K562 (cell line): Measurements from ENCODE around the gene CCDC136. TPM values are rescaled to one million over a fixed set of nuclear protein-coding genes. Genes with fewer than 3 reads are reported as not detected.

Experiments
- ATF1 ChIP-seq, 2 experiments: fragments of 450-650 bp in 1 of 2; IDR thresholded peaks; 2 replicates each; pipeline ENCODE4 v1.6.1; 2016; ENCODE audit warnings: missing compliant biosample characterization in 1 of 2, missing genetic modification characterization in 1 of 2
- BHLHE40 ChIP-seq: IDR thresholded peaks from 2 replicates; pipeline ENCODE4 v1.6.1; 2011; ENCODE audit warnings: low read length, improper control_type of control experiment
- EHMT2 ChIP-seq: fragments of 450-650 bp; IDR thresholded peaks from 2 replicates; pipeline ENCODE4 v1.6.1; 2018; ENCODE audit warnings: antibody characterized with exemption
- ELF2 ChIP-seq: fragments of 250-450 bp; sonication (Bioruptor Pico); IDR thresholded peaks from 2 replicates; pipeline ENCODE4 v1.5.0; 2021; ENCODE audit warnings: mild to moderate bottlenecking
- ESRRA ChIP-seq: fragments of 450-650 bp; IDR thresholded peaks from 2 replicates; pipeline ENCODE4 v1.6.1; 2014; ENCODE audit warnings: low read depth, mild to moderate bottlenecking, moderate library complexity, borderline replicate concordance
- FOXJ3 ChIP-seq: sonication (generic); formaldehyde crosslinking; IDR thresholded peaks from 2 replicates; pipeline ENCODE4 v1.4.0; 2020; ENCODE audit warnings: mild to moderate bottlenecking, missing genetic modification reagents
- GABPA ChIP-seq: fragments of 200-800 bp; sonication (Bioruptor generic); conservative IDR thresholded peaks from 2 replicates; pipeline ENCODE4 v1.6.1; 2016; ENCODE audit warnings: low read depth, missing genetic modification characterization, missing compliant biosample characterization
- KAT7 ChIP-seq: sonication (generic); formaldehyde crosslinking; IDR thresholded peaks from 2 replicates; pipeline ENCODE4 v1.8.0; 2022; ENCODE audit warnings: missing genetic modification reagents, mild to moderate bottlenecking, borderline replicate concordance
- KDM5B ChIP-seq: fragments of 200-600 bp; sonication (generic); IDR thresholded peaks from 2 replicates; pipeline ENCODE4 v1.6.1; 2012; ENCODE audit warnings: low read depth, mild to moderate bottlenecking, moderate library complexity, low read length, control low read depth, inconsistent platforms; ENCODE audit not compliant: insufficient replicate concordance
- MBD2 ChIP-seq: sonication (generic); IDR thresholded peaks from 2 replicates; pipeline ENCODE4 v1.6.1; 2016; ENCODE audit warnings: low read depth, borderline replicate concordance
- MECOM ChIP-seq: fragments of 250-450 bp; sonication (Bioruptor Pico); IDR thresholded peaks from 2 replicates; pipeline ENCODE4 v1.8.0; 2022; ENCODE audit warnings: inconsistent platforms
- PRPF4 ChIP-seq: fragments of 200-400 bp; formaldehyde crosslinking; IDR thresholded peaks from one replicate; pipeline ENCODE4 v1.6.1; 2017; ENCODE audit warnings: low read length, low read depth, mild to moderate bottlenecking; ENCODE audit not compliant: insufficient read depth, poor library complexity, severe bottlenecking
- PTBP1 ChIP-seq: fragments of 200-400 bp; formaldehyde crosslinking; IDR thresholded peaks from 2 replicates; pipeline ENCODE4 v1.6.1; 2017; ENCODE audit warnings: low read depth, low read length
- RBBP5 ChIP-seq: fragments of 200-600 bp; sonication (generic); IDR thresholded peaks from 2 replicates; pipeline ENCODE4 v1.6.1; 2012; ENCODE audit warnings: borderline replicate concordance, mild to moderate bottlenecking, low read length, control low read depth, inconsistent platforms; ENCODE audit not compliant: insufficient read depth, poor library complexity, severe bottlenecking
- RNF219 ChIP-seq: fragments of 250-450 bp; sonication (Bioruptor Pico); IDR thresholded peaks from 2 replicates; pipeline ENCODE4 v1.5.0; 2022; ENCODE audit warnings: mild to moderate bottlenecking
- ZBTB1 ChIP-seq: sonication (generic); formaldehyde crosslinking; IDR thresholded peaks from 2 replicates; pipeline ENCODE4 v1.8.1; 2023; ENCODE audit warnings: missing genetic modification reagents, low read depth, mild to moderate bottlenecking, borderline replicate concordance
- ZNF354B ChIP-seq: fragments of 250-450 bp; sonication (Bioruptor Pico); IDR thresholded peaks from 2 replicates; pipeline ENCODE4 v1.4.0; 2020
- ZNF79 ChIP-seq: fragments of 250-450 bp; sonication (Bioruptor Pico); IDR thresholded peaks from 2 replicates; pipeline ENCODE4 v1.4.0; 2020; ENCODE audit warnings: low read depth, mild to moderate bottlenecking, moderate library complexity
- polyA plus RNA-seq, 8 experiments: library from polyadenylated mRNA; depleted of rRNA in 4 of 8; stranded (reverse) in 5 of 8; unstranded in 3 of 8; fragments of >200 nt; fragmentation: Nextera tagmentation in 2 of 8; fragmentation: Illumina TruSeq in 1 of 8; extraction: Ambion mirVana in 2 of 8; extraction: Trizol in 1 of 8; gene quantifications; 2 replicates each; pipeline versions ENCODE4 v1.2.1 to v1.2.3, GENCODE V29; 2011 to 2014; ENCODE audit warnings: inconsistent platforms in 1 of 8, missing spikeins in 1 of 8
- total RNA-seq, 7 experiments: library from RNA; depleted of rRNA in 6 of 7; stranded (reverse); fragments of >200 nt in 6 of 7; fragmentation: Illumina TruSeq in 2 of 7; extraction: Trizol in 2 of 7; gene quantifications; 2 replicates each; pipeline versions ENCODE4 v1.2.1 to v1.2.3, GENCODE V29; 2011 to 2021; ENCODE audit warnings: low replicate concordance in 1 of 7
- TF ChIP-seq, protein P1 (sequence below): fragments of 250-450 bp; sonication (Bioruptor Pico); IDR thresholded peaks from 2 replicates; pipeline ENCODE4 v1.5.0; 2020; ENCODE audit warnings: mild to moderate bottlenecking, borderline replicate concordance
- TF ChIP-seq, protein P2 (sequence below): sonication (generic); formaldehyde crosslinking; IDR thresholded peaks from 2 replicates; pipeline ENCODE4 v1.4.0; 2020; ENCODE audit warnings: mild to moderate bottlenecking, missing genetic modification reagents
- TF ChIP-seq, protein P3 (sequence below): fragments of 250-450 bp; sonication (Bioruptor Pico); IDR thresholded peaks from 2 replicates; pipeline ENCODE4 v1.8.0; 2022; ENCODE audit warnings: inconsistent platforms, mild to moderate bottlenecking, moderate library complexity, borderline replicate concordance

Gene CCDC136
- total and polyA plus RNA-seq, 9 of the 15 experiments (the other 6 are each of a cell fraction or from before 2014, with no cell fraction given), result 2.4 to 40.8 (median 26.5) TPM

DNA sequence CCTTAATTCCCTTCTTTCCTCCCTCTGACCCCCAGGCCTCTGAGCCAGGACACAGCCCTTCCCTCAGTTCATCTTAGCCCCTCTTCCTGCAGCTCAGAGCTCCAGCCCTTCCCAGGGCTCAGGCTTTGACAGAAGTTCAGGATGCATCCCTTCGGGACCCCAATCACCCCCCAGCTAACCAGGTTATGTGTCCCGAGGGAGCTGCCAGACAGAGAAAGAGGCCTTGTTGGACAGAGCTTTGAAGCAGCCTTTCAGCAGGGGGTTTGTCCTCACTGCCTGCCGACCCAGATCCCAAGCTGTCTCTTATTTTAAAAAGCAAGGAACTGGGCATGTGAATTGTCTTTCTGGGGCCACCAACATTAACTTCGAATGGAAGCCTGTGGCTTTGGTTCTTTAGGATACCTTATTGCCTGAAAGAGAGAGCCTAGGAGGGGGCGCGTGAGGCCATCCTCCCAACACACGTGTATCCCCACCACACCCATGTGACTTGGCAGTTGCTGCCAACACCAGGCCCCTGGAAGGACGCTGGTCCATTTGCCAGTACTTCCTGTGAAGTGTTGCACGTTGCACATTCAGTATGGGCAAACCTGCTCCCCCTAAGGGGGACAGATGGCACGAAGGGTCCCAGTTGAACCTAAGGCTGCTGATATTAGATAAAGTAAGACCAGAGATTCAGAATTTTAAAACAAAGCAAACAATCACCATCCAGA, 858 bp downstream of the CCDC136 start (continued):
- TF ChIP-seq, protein P1, sequence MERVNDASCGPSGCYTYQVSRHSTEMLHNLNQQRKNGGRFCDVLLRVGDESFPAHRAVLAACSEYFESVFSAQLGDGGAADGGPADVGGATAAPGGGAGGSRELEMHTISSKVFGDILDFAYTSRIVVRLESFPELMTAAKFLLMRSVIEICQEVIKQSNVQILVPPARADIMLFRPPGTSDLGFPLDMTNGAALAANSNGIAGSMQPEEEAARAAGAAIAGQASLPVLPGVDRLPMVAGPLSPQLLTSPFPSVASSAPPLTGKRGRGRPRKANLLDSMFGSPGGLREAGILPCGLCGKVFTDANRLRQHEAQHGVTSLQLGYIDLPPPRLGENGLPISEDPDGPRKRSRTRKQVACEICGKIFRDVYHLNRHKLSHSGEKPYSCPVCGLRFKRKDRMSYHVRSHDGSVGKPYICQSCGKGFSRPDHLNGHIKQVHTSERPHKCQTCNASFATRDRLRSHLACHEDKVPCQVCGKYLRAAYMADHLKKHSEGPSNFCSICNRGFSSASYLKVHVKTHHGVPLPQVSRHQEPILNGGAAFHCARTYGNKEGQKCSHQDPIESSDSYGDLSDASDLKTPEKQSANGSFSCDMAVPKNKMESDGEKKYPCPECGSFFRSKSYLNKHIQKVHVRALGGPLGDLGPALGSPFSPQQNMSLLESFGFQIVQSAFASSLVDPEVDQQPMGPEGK (CRISPR knock-in tag), result no peak
- TF ChIP-seq EHMT2, result no peak
- no peak for TF ChIP-seq GABPA (tag)
- no peak for TF ChIP-seq KAT7 (CRISPR knock-in tag)
- TF ChIP-seq BHLHE40, result peak; percentile 77
- TF ChIP-seq MECOM (CRISPR knock-in tag), result no peak
- TF ChIP-seq KDM5B, result no peak
- no peak for TF ChIP-seq RNF219 (CRISPR knock-in tag)
- TF ChIP-seq PTBP1, result no peak
- no peak for TF ChIP-seq ELF2 (CRISPR knock-in tag)
- TF ChIP-seq PRPF4, result no peak
- no peak for TF ChIP-seq MBD2
- TF ChIP-seq RBBP5, result peak; percentile 27
- TF ChIP-seq, protein P2, sequence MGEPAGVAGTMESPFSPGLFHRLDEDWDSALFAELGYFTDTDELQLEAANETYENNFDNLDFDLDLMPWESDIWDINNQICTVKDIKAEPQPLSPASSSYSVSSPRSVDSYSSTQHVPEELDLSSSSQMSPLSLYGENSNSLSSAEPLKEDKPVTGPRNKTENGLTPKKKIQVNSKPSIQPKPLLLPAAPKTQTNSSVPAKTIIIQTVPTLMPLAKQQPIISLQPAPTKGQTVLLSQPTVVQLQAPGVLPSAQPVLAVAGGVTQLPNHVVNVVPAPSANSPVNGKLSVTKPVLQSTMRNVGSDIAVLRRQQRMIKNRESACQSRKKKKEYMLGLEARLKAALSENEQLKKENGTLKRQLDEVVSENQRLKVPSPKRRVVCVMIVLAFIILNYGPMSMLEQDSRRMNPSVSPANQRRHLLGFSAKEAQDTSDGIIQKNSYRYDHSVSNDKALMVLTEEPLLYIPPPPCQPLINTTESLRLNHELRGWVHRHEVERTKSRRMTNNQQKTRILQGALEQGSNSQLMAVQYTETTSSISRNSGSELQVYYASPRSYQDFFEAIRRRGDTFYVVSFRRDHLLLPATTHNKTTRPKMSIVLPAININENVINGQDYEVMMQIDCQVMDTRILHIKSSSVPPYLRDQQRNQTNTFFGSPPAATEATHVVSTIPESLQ, result no peak
- TF ChIP-seq ATF1 (CRISPR knock-in tag; IDR thresholded peaks at IDR 0.05), result no peak
- TF ChIP-seq ATF1 (tag; IDR thresholded peaks at IDR 0.05), result peak; percentile 37
- TF ChIP-seq FOXJ3 (CRISPR knock-in tag), result no peak
- TF ChIP-seq ESRRA, result no peak
- TF ChIP-seq, protein P3, sequence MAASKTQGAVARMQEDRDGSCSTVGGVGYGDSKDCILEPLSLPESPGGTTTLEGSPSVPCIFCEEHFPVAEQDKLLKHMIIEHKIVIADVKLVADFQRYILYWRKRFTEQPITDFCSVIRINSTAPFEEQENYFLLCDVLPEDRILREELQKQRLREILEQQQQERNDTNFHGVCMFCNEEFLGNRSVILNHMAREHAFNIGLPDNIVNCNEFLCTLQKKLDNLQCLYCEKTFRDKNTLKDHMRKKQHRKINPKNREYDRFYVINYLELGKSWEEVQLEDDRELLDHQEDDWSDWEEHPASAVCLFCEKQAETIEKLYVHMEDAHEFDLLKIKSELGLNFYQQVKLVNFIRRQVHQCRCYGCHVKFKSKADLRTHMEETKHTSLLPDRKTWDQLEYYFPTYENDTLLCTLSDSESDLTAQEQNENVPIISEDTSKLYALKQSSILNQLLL (CRISPR knock-in tag), result no peak
- TF ChIP-seq ZBTB1, result no peak
- TF ChIP-seq ZNF354B (CRISPR knock-in tag), result no peak
- TF ChIP-seq ZNF79 (CRISPR knock-in tag), result no peak
